CD14-positive monocyte (primary cell): Measurements from ENCODE around the gene KIRREL1. TPM values are rescaled to one million over a fixed set of nuclear protein-coding genes. Genes with fewer than 3 reads are reported as not detected.

Experiments used
- DNase-seq, 3 donors: peaks; one replicate each; pipeline ENCODE4 v3.0.0-alpha.2; 2011 to 2022
- H2AFZ ChIP-seq: 2 replicates; pipeline ENCODE4 v1.6.0; 2012; ENCODE audit warnings: mild to moderate bottlenecking, low read depth, low read length, inconsistent platforms; ENCODE audit not compliant: insufficient read depth, poor library complexity, severe bottlenecking
- H3K27ac ChIP-seq, 2 donors: 1 replicate in 1 of 2; 2 replicates in 1 of 2; pipeline ENCODE4 v1.5.1; 2012 to 2013; ENCODE audit warnings: low read length in 2 of 2, control low read depth in 1 of 2, inconsistent platforms in 1 of 2, low read depth in 1 of 2, mild to moderate bottlenecking in 1 of 2
- H3K27me3 ChIP-seq, 2 donors: one replicate each; pipeline versions ENCODE4 v1.6.0 to v1.6.1; 2011 to 2013; ENCODE audit warnings: low read length in 2 of 2; ENCODE audit not compliant: control insufficient read depth in 2 of 2, insufficient read depth in 2 of 2
- H3K36me3 ChIP-seq, 2 donors: replicated peaks in 1 of 2; 1 replicate in 1 of 2; 2 replicates in 1 of 2; pipeline versions ENCODE4 v1.5.1 to v1.6.1; 2012 to 2013; ENCODE audit warnings: low read length in 2 of 2, control low read depth in 1 of 2, inconsistent platforms in 1 of 2, mild to moderate bottlenecking in 1 of 2; ENCODE audit not compliant: insufficient read depth in 2 of 2, control insufficient read depth in 1 of 2
- H3K4me1 ChIP-seq, 2 donors: 1 replicate in 1 of 2; 2 replicates in 1 of 2; pipeline versions ENCODE4 v1.5.1 to v1.6.1; 2012 to 2013; ENCODE audit warnings: low read length in 2 of 2, control low read depth in 1 of 2, inconsistent platforms in 1 of 2, mild to moderate bottlenecking in 1 of 2, moderate library complexity in 1 of 2; ENCODE audit not compliant: insufficient read depth in 2 of 2, control insufficient read depth in 1 of 2
- H3K4me2 ChIP-seq: replicated peaks from 2 replicates; pipeline ENCODE3; 2012; ENCODE audit warnings: low read length, moderate library complexity, mild to moderate bottlenecking; ENCODE audit not compliant: poor library complexity, severe bottlenecking; ENCODE audit errors: extremely low read depth
- H3K4me3 ChIP-seq, 3 experiments: fragments of 200-600 bp in 1 of 3; sonication (generic) in 1 of 3; replicated peaks in 1 of 3; 1 replicate in 2 of 3; 2 replicates in 1 of 3; pipeline ENCODE4 v1.5.1; 2011 to 2013; ENCODE audit warnings: low read length in 3 of 3, mild to moderate bottlenecking in 3 of 3, control low read depth in 2 of 3, low read depth in 2 of 3, inconsistent platforms in 1 of 3, moderate library complexity in 1 of 3
- H3K79me2 ChIP-seq: 2 replicates; pipeline ENCODE4 v1.6.0; 2012; ENCODE audit warnings: mild to moderate bottlenecking, control low read depth, inconsistent platforms, low read length, moderate library complexity; ENCODE audit not compliant: insufficient read depth
- H3K9ac ChIP-seq: 2 replicates; pipeline ENCODE4 v1.6.0; 2017; ENCODE audit warnings: low read length, mild to moderate bottlenecking; ENCODE audit not compliant: insufficient read depth, poor library complexity, severe bottlenecking
- H3K9me3 ChIP-seq, 2 donors: replicated peaks in 1 of 2; 1 replicate in 1 of 2; 2 replicates in 1 of 2; pipeline versions ENCODE4 v1.5.1 to v1.6.1; 2012 to 2013; ENCODE audit warnings: low read length in 2 of 2, control low read depth in 1 of 2; ENCODE audit not compliant: control insufficient read depth in 1 of 2, insufficient read depth in 1 of 2
- H4K20me1 ChIP-seq: 2 replicates; pipeline ENCODE4 v1.6.0; 2012; ENCODE audit warnings: mild to moderate bottlenecking, low read length, control low read depth, moderate library complexity; ENCODE audit not compliant: insufficient read depth
- H3K27ac Mint-ChIP-seq, 7 donors: one replicate each; pipeline ENCODE4 v1.8.0; 2020; ENCODE audit warnings: mild to moderate bottlenecking in 7 of 7, mixed read lengths in 7 of 7, moderate library complexity in 6 of 7, inconsistent platforms in 2 of 7
- H3K27me3 Mint-ChIP-seq, 3 donors: one replicate each; pipeline ENCODE4 v1.8.0; 2021 to 2022; ENCODE audit warnings: low read depth in 3 of 3, mild to moderate bottlenecking in 3 of 3, mixed read lengths in 3 of 3, moderate library complexity in 3 of 3, inconsistent platforms in 1 of 3
- H3K36me3 Mint-ChIP-seq, 2 donors: one replicate each; pipeline ENCODE4 v1.8.0; 2020; ENCODE audit warnings: mixed read lengths in 2 of 2, inconsistent platforms in 1 of 2, mild to moderate bottlenecking in 1 of 2
- H3K4me1 Mint-ChIP-seq: one replicate; pipeline ENCODE4 v1.8.0; 2020; ENCODE audit warnings: mild to moderate bottlenecking, mixed read lengths
- H3K4me3 Mint-ChIP-seq, 2 donors: one replicate each; pipeline ENCODE4 v1.8.0; 2020; ENCODE audit warnings: mild to moderate bottlenecking in 2 of 2, mixed read lengths in 2 of 2, moderate library complexity in 1 of 2
- H3K9me3 Mint-ChIP-seq, 7 donors: one replicate each; pipeline ENCODE4 v1.8.0; 2020 to 2022; ENCODE audit warnings: mixed read lengths in 7 of 7, mild to moderate bottlenecking in 6 of 7, moderate library complexity in 6 of 7, inconsistent platforms in 2 of 7
- WGBS: methylation state at CpG from one replicate; pipeline ENCODE4 v1.1.5; 2013; ENCODE audit warnings: missing lambda C conversion rate; ENCODE audit not compliant: insufficient coverage; 5-methylcytosine and 5-hydroxymethylcytosine counted together
- intact Hi-C, 2 donors: fragments of 100-400 bp; cut with micrococcal nuclease; formaldehyde crosslinking; loops; one replicate each; pipeline versions ENCODE4 v1.15.0 to v1.15.1; 2023
- polyA plus RNA-seq, 3 donors: library from polyadenylated mRNA; depleted of rRNA in 1 of 3; unstranded in 2 of 3; stranded (reverse) in 1 of 3; fragments of 300-500 nt in 2 of 3; fragments of >200 nt in 1 of 3; fragmentation: Illumina TruSeq in 2 of 3; gene quantifications; 1 replicate in 2 of 3; 2 replicates in 1 of 3; pipeline ENCODE4 v1.2.3, GENCODE V29; 2012 to 2021
- TF ChIP-seq, protein P1 (sequence below): fragments of 200-600 bp; IDR thresholded peaks from one replicate; pipeline ENCODE4 v1.8.0; 2022; ENCODE audit warnings: antibody characterized with exemption, mild to moderate bottlenecking

KIRREL1 gene
- polyA plus RNA-seq, 3 donors = not detected

GRCh38 chr1:158027508-158027907 is 34.1 kb downstream of the KIRREL1 start:
- Histone ChIP-seq H3K4me1 (no peaks in the 10 kb centered on the region), H3K36me3 (no peaks in the 10 kb centered on the region), H3K79me2 (no peaks in the 10 kb centered on the region), H3K4me3 (no peak overlapping the region), H3K9ac (no peak overlapping the region), H3K27ac (no peak overlapping the region), H3K9me3 (no peaks in the 10 kb centered on the region), H4K20me1 (no peaks in the 10 kb centered on the region), H3K4me2 (no peak overlapping the region), H2AFZ (no peak overlapping the region), H3K27me3 (no peaks in the 10 kb centered on the region)
- Mint-ChIP-seq H3K4me3 (no peak overlapping the region), H3K27ac (no peak overlapping the region), H3K27me3 (peaks cover 3 to 6% (median 3%) of the 10 kb centered on the region in 3 donors), H3K36me3 (no peaks in the 10 kb centered on the region), H3K9me3 (no peaks in the 10 kb centered on the region), H3K4me1 (peaks cover 14% of the 10 kb centered on the region)
- WGBS = no CpG with 5 or more reads among the region's 2 CpGs
- intact Hi-C loops = no loop called here
- DNase-seq = no peak
- TF ChIP-seq, protein P1, sequence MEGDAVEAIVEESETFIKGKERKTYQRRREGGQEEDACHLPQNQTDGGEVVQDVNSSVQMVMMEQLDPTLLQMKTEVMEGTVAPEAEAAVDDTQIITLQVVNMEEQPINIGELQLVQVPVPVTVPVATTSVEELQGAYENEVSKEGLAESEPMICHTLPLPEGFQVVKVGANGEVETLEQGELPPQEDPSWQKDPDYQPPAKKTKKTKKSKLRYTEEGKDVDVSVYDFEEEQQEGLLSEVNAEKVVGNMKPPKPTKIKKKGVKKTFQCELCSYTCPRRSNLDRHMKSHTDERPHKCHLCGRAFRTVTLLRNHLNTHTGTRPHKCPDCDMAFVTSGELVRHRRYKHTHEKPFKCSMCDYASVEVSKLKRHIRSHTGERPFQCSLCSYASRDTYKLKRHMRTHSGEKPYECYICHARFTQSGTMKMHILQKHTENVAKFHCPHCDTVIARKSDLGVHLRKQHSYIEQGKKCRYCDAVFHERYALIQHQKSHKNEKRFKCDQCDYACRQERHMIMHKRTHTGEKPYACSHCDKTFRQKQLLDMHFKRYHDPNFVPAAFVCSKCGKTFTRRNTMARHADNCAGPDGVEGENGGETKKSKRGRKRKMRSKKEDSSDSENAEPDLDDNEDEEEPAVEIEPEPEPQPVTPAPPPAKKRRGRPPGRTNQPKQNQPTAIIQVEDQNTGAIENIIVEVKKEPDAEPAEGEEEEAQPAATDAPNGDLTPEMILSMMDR = no peak

DNA sequence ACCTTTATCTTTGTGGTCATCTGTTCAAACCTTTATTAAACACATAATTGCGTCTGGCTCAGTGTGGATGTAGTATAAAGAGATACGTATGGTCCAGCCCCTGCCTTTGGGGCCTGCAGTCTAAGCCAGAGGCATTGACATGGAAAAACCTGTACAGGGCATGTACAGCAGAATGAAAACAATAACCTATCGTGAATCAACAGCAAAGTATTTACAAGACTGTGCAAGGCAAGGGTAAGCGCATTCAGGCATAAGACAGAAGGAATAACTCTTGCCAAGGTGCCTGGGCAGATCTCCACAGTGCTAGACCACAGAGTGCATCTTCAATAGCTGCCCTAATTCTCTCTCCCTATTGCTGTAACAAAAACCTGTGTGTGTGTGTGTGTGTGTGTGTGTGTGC is 35.5 kb downstream of the KIRREL1 start:
- Mint-ChIP-seq H3K4me3 (no peak overlapping the region), H3K27ac (no peak overlapping the region), H3K4me1 (peaks cover 14% of the 10 kb centered on the region), H3K36me3 (no peaks in the 10 kb centered on the region), H3K27me3 (peaks cover 3 to 7% (median 4%) of the 10 kb centered on the region in 3 donors), H3K9me3 (no peaks in the 10 kb centered on the region)
- Histone ChIP-seq H3K27me3 (no peaks in the 10 kb centered on the region), H3K36me3 (no peaks in the 10 kb centered on the region), H3K9ac (no peak overlapping the region), H2AFZ (no peak overlapping the region), H3K4me2 (no peak overlapping the region), H3K4me3 (no peak overlapping the region), H3K9me3 (no peaks in the 10 kb centered on the region), H3K79me2 (no peaks in the 10 kb centered on the region), H3K27ac (no peak overlapping the region), H3K4me1 (no peaks in the 10 kb centered on the region), H4K20me1 (no peaks in the 10 kb centered on the region)
- no peak for DNase-seq
- TF ChIP-seq, protein P1 = no peak
- intact Hi-C loops = no loop called here
- 0% methylated on average over 1 of the region's 4 CpGs for WGBS
